ENCODE results near the gene OR8B8.
"Not testable (repeated sequence)": the region's sequence is repeated elsewhere in the genome, so short reads cannot be mapped to it uniquely, and the experiment has no call there.

Gene OR8B8

DNA sequence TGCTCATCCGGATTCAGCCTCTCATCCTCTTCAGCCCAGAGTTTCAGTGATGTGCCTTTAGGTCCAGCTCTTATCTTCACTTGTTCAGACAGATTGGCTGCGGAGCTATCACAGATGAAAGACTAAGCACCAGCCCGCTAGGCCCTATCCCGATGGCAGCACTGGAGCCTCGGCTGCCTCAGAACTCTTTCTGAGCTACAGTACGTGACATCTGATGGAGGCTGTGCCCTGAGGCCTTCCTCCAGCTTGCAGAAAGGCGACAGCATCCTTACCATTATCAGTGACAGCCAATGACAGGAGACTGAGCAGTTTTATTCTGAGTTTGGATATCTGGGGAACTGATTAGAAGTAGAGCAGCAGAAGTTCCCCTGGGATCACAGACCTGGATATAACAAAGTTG lies 4.0 kb downstream of the OR8B8 start:
- no peak for DNase-seq

DNA sequence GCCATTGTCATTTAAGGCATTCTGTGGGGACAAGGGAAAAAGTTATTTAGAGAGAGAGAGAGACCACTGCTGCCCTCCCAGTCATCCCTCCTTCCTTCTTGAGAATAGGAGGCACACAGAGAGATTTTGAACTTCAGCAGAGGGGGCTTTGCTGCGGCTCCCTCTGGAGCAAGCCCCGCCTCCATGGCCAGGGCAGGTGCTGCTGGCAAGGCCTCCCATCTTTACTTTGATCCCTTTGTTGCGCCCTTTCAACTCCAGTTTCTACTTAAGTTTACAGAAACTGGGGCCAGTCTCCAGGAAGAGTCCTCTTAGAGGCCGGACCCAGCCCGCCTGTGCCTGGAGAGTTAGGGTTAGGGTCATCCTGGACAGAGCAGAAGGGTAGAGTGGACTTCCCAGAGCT lies 4.4 kb downstream of the OR8B8 start:
- DNase-seq: no peak

DNA sequence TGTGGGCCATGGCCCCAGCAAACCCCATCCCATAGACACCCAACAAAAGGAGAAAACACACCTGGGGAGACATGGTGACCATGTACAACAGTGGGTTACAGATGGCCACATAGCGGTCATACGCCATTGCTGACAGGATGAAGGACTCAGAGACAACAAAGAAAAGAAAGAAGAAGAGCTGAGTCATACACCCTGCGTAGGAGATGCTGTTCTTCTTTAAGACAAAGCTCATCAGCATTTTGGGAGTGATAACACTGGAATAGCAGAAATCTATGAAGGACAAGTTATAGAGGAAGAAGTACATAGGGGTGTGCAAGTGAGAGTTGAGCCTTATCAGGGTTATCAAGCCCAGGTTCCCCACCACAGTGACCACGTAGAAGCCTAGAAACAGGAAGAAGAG lies 4.9 kb downstream of the OR8B8 start:
- no peak for DNase-seq

DNA sequence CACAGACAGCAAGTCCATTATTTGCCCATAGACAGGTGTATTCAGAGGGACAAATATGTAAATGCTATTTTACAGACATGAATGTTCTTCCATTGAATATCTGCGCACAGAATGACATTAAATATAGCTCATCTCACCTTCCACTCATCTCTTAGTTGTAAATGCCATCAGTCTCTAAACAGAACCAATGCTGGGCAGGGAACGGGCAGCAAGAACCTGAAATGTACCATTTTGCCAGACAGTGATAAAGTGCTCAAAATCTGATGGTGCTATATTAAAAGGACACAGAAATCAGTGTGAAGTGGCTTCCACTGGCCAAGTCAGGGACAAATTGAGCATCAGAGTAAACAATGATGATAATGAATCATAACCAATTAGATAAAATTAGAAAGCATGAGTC lies 10.8 kb downstream of the OR8B8 start:
- DNase-seq: no peak

DNA sequence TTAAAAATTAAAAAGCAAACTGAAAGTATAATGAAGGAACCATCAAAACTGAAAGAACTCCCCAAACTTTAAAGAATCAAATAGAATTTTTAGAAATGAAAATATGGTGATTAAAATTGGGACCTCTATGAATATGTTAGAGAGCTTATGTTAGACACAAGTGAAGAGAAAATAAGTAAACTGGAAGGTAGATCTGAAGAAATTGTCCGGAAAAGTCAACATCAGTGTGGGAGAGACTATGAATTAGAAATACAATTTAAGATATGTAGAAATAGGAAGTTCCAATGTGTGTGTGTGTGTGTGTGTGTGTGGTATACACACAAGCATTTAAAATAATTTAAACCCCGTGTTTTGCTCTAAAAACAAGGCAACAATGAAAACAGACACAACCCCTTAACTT lies 15.9 kb downstream of the OR8B8 start:
- no peak for DNase-seq

DNA sequence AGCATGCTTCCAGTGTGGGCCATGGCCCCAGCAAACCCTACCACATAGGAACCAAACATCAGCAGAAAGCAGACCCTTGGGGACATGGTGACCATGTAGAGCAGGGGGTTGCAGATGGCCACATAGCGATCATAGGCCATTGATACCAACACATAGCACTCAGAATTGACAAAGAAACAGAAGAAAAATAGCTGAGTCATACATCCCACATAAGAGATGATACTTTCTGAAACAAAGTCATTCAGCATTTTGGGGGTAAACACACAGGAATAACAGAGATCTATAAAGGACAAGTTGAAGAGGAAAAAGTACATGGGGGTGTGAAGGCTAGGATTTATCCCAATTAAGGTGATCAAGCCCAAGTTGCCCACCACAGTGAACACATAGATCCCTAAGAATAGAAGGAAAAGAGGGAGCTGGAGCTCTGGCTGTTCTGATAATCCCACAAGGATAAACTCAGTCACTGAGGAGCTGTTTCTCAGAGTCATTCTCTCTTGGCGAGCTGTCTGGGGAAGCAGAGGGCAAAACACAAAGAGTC lies 21.0 kb downstream of the OR8B8 start, which contains the start of gene OR8B4:
Gene OR8B4, minus strand, starts transcription at position 488 of the 538 bp plus-strand sequence. Its CDS starts 0 bp downstream, at position 488.
- no peak for DNase-seq

DNA sequence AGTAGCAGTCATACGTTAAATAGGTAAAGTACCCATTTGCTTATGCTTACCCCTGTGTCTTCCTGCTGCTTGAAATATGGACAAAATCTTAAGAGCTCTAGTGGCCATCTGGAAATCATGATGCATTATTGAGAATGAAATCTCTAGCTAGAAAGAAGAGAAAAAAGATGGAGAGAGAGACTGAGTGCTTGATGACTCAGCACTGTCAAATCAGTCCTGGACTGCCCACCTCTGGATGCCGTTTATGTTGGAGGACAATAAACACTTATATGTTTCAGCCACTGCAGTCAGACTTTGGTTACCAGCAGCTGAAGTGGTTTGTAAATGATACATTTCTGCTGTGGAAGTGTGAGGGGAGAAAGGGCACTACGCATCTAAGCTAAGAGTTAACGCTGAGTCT lies 24.5 kb downstream of the OR8B8 start:
- no peak for DNase-seq

DNA sequence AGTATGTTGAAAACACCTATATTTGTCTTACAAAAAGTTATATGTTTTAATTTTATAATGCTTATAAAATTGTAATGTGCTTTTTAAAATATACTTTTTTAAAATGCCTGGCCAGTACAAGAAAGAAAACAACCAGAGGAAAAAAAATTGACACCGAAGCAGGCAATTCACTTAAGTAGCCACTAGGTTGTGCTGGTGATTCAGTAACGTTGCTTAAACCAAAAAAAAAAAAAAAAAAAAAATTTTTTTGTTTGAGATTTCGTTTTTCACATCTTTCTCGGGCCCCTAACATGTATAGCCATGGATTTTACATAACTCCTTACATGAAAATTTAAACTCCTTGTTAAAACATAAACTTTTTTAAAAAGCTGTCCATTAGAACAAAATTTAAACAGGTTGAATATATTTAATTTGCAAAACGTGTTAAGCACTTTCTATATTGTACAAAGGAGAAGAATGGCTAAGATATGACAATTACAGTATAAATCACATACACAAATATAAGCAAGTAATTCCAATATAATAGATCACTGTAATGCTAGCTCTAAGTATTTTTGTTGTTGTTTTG lies 30.1 kb downstream of the OR8B8 start:
- DNase-seq: peak; percentile 33

DNA sequence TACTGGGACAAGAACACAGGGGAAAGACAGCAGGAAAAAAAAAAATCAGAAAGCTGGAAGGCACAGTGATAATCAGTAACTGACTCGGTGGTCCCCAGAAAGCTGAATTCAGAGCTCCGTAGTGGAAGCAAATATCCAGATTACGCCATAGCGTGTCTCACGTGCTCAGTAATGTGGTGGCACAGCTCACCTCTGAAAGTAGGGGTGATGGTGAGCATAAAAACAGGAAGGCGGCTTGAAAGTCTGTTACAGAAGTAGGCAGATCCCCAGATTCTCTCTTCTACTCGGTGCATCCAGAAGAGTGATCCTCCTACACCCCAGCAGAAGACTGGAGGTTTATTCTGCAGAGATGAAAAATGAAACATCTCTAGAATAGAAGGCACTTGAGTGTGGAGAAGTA lies 35.6 kb downstream of the OR8B8 start:
- no peak for DNase-seq

DNA sequence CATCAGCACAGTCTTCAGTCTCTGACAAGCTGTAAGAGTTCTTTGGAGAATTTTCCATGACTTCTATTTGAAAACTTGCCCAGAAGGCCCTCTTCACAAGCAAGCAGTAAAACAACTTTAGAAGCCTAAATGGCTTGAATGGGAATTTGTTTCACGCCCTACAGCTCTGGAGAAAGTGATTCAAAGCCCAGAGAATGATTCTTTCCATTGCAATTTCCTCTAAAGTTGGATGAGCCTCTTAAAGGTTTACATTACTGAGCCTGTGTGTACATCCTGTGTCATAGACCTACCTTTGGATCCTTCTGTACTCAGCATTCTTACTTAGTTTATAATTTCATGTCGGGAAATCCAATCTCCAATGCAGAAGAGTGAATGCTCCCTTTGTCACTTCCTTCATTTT lies 39.9 kb downstream of the OR8B8 start:
- no peak for DNase-seq

DNA sequence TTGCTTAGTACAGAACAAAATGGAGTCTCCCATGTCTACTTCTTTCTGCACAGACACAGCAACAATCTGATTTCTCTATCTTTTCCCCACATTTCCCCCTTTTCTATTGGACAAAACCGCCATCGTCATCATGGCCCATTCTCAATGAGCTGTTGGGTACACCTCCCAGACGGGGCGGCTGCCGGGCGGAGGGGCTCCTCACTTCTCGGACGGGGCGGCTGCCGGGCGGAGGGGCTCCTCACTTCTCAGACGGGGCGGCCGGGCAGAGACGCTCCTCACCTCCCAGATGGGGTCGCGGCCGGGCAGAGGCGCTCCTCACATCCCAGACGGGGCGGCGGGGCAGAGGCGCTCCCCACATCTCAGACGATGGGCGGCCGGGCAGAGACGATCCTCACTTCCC lies 42.3 kb downstream of the OR8B8 start:
- DNase-seq: not testable (repeated sequence)

DNA sequence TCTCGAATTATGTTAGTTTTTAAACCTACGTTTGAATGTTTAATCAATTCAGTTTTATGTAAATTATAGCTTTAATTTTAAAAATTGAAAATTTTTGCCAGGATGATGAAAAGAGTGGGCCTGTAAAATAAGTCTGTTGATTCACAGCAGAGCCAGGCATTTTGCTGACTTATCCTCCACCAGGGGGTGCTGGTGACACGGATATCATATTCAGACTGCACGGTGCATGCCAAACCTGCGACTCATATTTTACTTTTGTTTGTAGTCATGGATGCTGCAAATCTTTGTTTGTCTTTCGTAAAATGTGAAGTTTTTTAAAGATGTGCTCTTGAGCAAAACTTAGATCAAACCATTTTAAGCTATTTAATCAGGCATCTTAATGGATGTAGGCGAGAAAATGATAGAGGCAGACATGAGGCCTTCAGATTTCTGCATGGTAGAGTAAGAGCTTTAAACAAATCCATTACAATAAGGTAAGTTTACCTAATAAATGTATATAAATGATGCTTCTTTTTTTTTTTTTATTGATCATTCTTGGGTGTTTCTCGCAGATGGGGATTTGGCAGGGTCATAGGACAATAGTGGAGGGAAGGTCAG lies 43.1 kb downstream of the OR8B8 start:
- DNase-seq: peak; percentile 85

DNA sequence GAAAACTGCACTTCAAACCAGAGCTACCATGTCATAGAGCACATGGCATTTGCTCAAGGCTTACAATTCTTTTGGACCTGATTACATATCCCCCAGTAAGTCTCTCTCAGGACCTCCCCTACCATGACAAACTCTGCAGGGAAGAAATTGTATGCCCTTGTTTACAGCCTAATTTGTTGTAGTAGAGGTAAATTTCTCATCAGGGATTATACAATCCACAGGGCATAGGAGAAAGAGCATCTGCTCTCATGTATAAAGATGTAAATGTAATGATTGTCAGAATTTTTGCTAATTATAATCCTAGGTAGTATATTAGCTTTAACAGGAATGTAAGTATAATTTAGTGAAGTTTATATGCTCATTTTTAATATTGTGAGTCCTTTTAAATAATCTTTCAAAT lies 46.6 kb downstream of the OR8B8 start, which contains the start of gene OR8B3:
Gene OR8B3, minus strand, starts transcription at position 101 of the 400 bp plus-strand sequence. CDS start 1,673 bp downstream, outside the sequence.
- DNase-seq: no peak

DNA sequence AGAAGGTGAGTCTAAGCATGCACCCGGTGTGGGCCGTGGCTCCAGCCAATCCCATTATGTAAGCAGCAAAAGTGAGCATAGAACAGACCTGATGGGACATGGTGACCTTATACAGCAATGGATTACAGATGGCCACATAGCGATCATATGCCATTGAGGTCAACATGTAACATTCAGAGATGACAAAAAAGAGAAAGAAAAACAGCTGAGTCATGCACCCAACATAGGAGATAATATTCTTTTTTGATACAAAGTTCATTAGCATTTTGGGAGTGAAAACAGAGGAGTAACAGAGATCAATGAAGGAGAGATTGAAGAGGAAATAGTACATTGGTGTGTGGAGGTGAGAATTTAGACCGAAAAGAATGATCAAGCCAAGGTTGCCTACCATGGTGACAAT lies 48.6 kb downstream of the OR8B8 start:
- not testable (repeated sequence) for DNase-seq

DNA sequence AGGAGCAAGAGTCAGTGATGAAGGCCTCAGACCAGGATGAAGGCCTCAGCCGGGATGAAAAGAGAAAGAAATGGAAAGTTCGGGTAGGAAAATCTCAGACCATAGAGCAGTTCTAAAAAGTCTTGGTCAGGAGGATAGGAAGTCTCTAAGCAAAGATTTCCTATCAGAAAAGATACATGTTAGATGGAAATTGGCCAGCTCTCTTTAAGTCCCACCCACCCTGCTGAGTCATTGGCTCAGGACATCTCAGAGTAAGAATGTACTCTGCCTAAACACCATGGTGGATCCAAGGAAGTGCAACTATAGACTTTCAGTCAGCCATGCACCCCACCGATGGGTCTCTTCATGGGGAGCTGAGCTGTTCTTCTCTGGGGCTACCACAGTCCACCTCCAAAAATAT lies 51.1 kb downstream of the OR8B8 start:
- peak; percentile 21 for DNase-seq
